ENCODE data around the gene ARID5B. TPM values are rescaled to one million over a fixed set of nuclear protein-coding genes. Genes with fewer than 3 reads are reported as not detected.

ARID5B gene
- polyA plus RNA-seq, 1 of the 3 experiments (the other 2 are of a cell fraction), result 10.9 TPM

- TF ChIP-seq REST (IDR thresholded peaks at IDR 0.05; ENCODE audit: low read depth, low read length), result no peak
These were observed 219.7 kb downstream of the ARID5B start (continued) for GRCh38 chr10:62121187-62121530.

- Histone ChIP-seq H3K79me2 (ENCODE audit: insufficient read depth) (no peaks in the 10 kb centered on the region), H3K9me2 (no peaks in the 10 kb centered on the region), H2AFZ (ENCODE audit: low read depth) (no peak overlapping the region), H3K27me3 (ENCODE audit: insufficient read depth) (no peaks in the 10 kb centered on the region), H3K4me1 (ENCODE audit: control insufficient read depth in 1 of 2, insufficient read depth in 2 of 2, low read depth in 1 of 2, low read length in 1 of 2) (peaks cover 0 to 12% of the 10 kb centered on the region in 2 experiments; a peak in 1 of 4 replicates), H4K20me1 (ENCODE audit: insufficient read depth) (no peaks in the 10 kb centered on the region), H3F3A (replicated peaks; ENCODE audit: insufficient read depth) (peaks cover 11% of the 10 kb centered on the region), H3K9me3 (peaks cover under 1% of the 10 kb centered on the region; the same call in 1 of the 2 replicates), H3K9ac (no peak overlapping the region), H3K36me3 (replicated peaks in 1 of 2; ENCODE audit: control insufficient read depth in 1 of 2, insufficient read depth in 2 of 2, low read length in 1 of 2) (no peaks in the 10 kb centered on the region), H3K4me3 (ENCODE audit: low read depth in 2 of 2, low read length in 1 of 2) (no peak overlapping the region), H3K4me2 (no peak overlapping the region), H3K27ac (ENCODE audit: low read depth in 2 of 2, low read length in 1 of 2) (no peak overlapping the region)
- DNase-seq, result no peak
- 92% methylated on average over 2 of the region's 2 CpGs for WGBS (ENCODE audit: low lambda C conversion rate)
- ChIA-PET POLR2A (no interaction called here), CTCF (no interaction called here)
- TF ChIP-seq MAX (IDR thresholded peaks at IDR 0.05; ENCODE audit: low read depth) (no peak), TCF12 (IDR thresholded peaks at IDR 0.05) (no peak), CHD2 (IDR thresholded peaks at IDR 0.05; ENCODE audit: low read length, partially characterized antibody) (no peak), EP300 (IDR thresholded peaks at IDR 0.05; ENCODE audit: borderline replicate concordance in 1 of 2, low read depth in 1 of 2, low read length in 1 of 2) (no peak), TAF1 (IDR thresholded peaks at IDR 0.05; ENCODE audit: borderline replicate concordance, low read depth, low read length) (no peak), JUND (IDR thresholded peaks at IDR 0.05) (no peak), EZH2phosphoT487 (IDR thresholded peaks at IDR 0.05; ENCODE audit: borderline replicate concordance, low read depth) (no peak), RXRA (IDR thresholded peaks at IDR 0.05; ENCODE audit: borderline replicate concordance, low read depth) (no peak), NFIC (IDR thresholded peaks at IDR 0.05; ENCODE audit: borderline replicate concordance) (no peak)
These were observed 226.5 kb downstream of the ARID5B start for GRCh38 chr10:62127975-62128374.

GRCh38 chr10:62130948-62131347 lies 229.4 kb downstream of the ARID5B start:
- Histone ChIP-seq H3F3A (replicated peaks; ENCODE audit: insufficient read depth) (peaks cover 11% of the 10 kb centered on the region), H3K9me2 (no peaks in the 10 kb centered on the region), H2AFZ (ENCODE audit: low read depth) (0 out of 2 replicates have a peak overlapping the region, but pooled peaks have one; percentile 23), H3K79me2 (ENCODE audit: insufficient read depth) (no peaks in the 10 kb centered on the region), H4K20me1 (ENCODE audit: insufficient read depth) (no peaks in the 10 kb centered on the region), H3K4me2 (no peak overlapping the region; the same call in 1 of the 2 replicates), H3K36me3 (replicated peaks in 1 of 2; ENCODE audit: control insufficient read depth in 1 of 2, insufficient read depth in 2 of 2, low read length in 1 of 2) (no peaks in the 10 kb centered on the region), H3K9ac (no peak overlapping the region), H3K4me1 (ENCODE audit: control insufficient read depth in 1 of 2, insufficient read depth in 2 of 2, low read depth in 1 of 2, low read length in 1 of 2) (peaks cover 0 to 12% of the 10 kb centered on the region in 2 experiments; a peak in 1 of 4 replicates), H3K27me3 (ENCODE audit: insufficient read depth) (no peaks in the 10 kb centered on the region), H3K27ac (ENCODE audit: low read depth in 2 of 2, low read length in 1 of 2) (peak overlapping the region in 1 of 2 experiments; percentile 68; a peak in 2 of 4 replicates), H3K9me3 (no peaks in the 10 kb centered on the region), H3K4me3 (ENCODE audit: low read depth in 2 of 2, low read length in 1 of 2) (no peak overlapping the region)
- ChIA-PET CTCF (interaction anchor here (0.5 kb wide), 1 partner anchor 42 kb away, joined by 3 read pairs; no protein-coding TSS in a partner anchor), POLR2A (no interaction called here)
- peak in 1 of 2 experiments; percentile 40; a peak in 1 of 4 replicates for TF ChIP-seq EP300 (IDR thresholded peaks at IDR 0.05; ENCODE audit: borderline replicate concordance in 1 of 2, low read depth in 1 of 2, low read length in 1 of 2)
- 0 out of 2 replicates have a peak, but pooled peaks have one; percentile 10 for TF ChIP-seq RXRA (IDR thresholded peaks at IDR 0.05; ENCODE audit: borderline replicate concordance, low read depth)
- TF ChIP-seq, protein P1, sequence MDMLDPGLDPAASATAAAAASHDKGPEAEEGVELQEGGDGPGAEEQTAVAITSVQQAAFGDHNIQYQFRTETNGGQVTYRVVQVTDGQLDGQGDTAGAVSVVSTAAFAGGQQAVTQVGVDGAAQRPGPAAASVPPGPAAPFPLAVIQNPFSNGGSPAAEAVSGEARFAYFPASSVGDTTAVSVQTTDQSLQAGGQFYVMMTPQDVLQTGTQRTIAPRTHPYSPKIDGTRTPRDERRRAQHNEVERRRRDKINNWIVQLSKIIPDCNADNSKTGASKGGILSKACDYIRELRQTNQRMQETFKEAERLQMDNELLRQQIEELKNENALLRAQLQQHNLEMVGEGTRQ (IDR thresholded peaks at IDR 0.05; ENCODE audit: borderline replicate concordance, low read depth, low read length), result no peak
- TF ChIP-seq NFIC (IDR thresholded peaks at IDR 0.05; ENCODE audit: borderline replicate concordance), result peak; percentile 72
- peak; percentile 38; the same call in 1 of the 2 replicates for TF ChIP-seq TCF12 (IDR thresholded peaks at IDR 0.05)
- peak; percentile 57; the same call in 1 of the 2 replicates for TF ChIP-seq FOSL2 (IDR thresholded peaks at IDR 0.05; ENCODE audit: borderline replicate concordance, low read depth)
- TF ChIP-seq RFX5 (IDR thresholded peaks at IDR 0.05; ENCODE audit: low read length), result no peak
- TF ChIP-seq SMC3 (IDR thresholded peaks at IDR 0.05; ENCODE audit: low read depth, low read length), result no peak
- peak; percentile 37; the same call in 1 of the 2 replicates for TF ChIP-seq JUND (IDR thresholded peaks at IDR 0.05)
- 0 out of 2 replicates have a peak, but pooled peaks have one; percentile 22 for TF ChIP-seq TEAD4 (IDR thresholded peaks at IDR 0.05; ENCODE audit: borderline replicate concordance, insufficient read depth)
- no peak for TF ChIP-seq TAF1 (IDR thresholded peaks at IDR 0.05; ENCODE audit: borderline replicate concordance, low read depth, low read length)
- TF ChIP-seq MAX (IDR thresholded peaks at IDR 0.05; ENCODE audit: low read depth), result no peak
- no peak for DNase-seq
- WGBS (ENCODE audit: low lambda C conversion rate), result 49% methylated on average over 2 of the region's 3 CpGs
